ES-I3 (cell line): ENCODE measurements around the gene DNAH9.

Source experiments
- H3K36me3 ChIP-seq: 2 replicates; pipeline ENCODE4 v1.6.1; 2013; ENCODE audit warnings: mild to moderate bottlenecking, low read length, control low read depth, moderate library complexity; ENCODE audit not compliant: insufficient read depth
- H3K4me1 ChIP-seq: 2 replicates; pipeline ENCODE4 v1.6.1; 2013; ENCODE audit warnings: mild to moderate bottlenecking, control low read depth, low read length; ENCODE audit not compliant: insufficient read depth
- H3K9ac ChIP-seq: 2 replicates; pipeline ENCODE4 v1.6.1; 2013; ENCODE audit warnings: low read depth, mild to moderate bottlenecking, low read length, moderate library complexity
- H3K9me3 ChIP-seq: 2 replicates; pipeline ENCODE4 v1.6.1; 2013; ENCODE audit warnings: mild to moderate bottlenecking, low read length, moderate library complexity; ENCODE audit not compliant: control insufficient read depth, insufficient read depth

DNAH9 gene

DNA sequence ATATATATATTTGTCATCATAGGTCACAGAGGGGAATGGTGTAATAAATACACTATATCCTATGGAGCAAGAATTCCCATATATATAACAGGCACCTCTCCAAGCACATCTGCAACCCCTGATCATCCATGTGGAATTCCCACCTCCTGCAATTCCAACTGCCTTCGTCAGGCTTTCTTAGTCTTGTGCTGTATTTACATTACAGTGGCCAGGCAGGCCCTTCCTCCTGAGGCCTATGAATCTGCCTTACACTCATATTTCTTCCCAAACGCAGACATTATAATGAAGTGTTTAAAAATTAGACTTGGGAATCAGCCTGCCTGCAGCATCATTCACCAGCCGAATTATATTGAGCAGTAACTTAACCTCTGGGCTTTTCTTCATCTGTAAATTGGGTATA is 19.3 kb upstream of the DNAH9 start:
- H3K36me3 ChIP-seq = no peaks in the 10 kb centered on the region
- H3K9ac ChIP-seq = no peak overlapping the region
- no peaks in the 10 kb centered on the region for H3K9me3 ChIP-seq
- no peaks in the 10 kb centered on the region for H3K4me1 ChIP-seq

GRCh38 chr17:11580677-11581076 is 17.6 kb upstream of the DNAH9 start:
- H3K9me3 ChIP-seq = no peaks in the 10 kb centered on the region
- H3K4me1 ChIP-seq = no peaks in the 10 kb centered on the region
- no peaks in the 10 kb centered on the region for H3K36me3 ChIP-seq
- H3K9ac ChIP-seq = no peak overlapping the region

DNA sequence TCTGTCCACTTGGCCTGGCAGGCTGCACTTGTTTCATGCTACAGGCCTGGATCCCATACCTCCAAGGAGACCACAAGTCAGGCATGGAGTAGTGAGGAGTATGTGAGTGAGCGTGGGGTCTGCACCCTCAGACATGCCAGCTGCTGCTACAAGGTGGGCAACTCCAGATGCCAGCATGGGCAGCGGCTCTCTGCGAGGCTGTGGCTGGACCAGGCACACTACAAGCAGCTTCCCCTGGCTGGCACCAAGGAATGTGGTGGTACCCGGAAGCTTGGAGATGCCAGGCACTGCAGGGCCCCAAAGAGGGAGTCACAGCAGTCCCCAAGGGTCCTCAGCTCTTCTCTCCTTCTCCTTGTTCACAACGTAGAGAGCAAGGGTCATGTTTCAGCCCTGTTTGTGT is 16.1 kb upstream of the DNAH9 start:
- H3K4me1 ChIP-seq = no peaks in the 10 kb centered on the region
- H3K9me3 ChIP-seq = no peaks in the 10 kb centered on the region
- H3K36me3 ChIP-seq = no peaks in the 10 kb centered on the region
- H3K9ac ChIP-seq = no peak overlapping the region

- Histone ChIP-seq H3K4me1 (no peaks in the 10 kb centered on the region), H3K9me3 (no peaks in the 10 kb centered on the region), H3K36me3 (no peaks in the 10 kb centered on the region), H3K9ac (no peak overlapping the region)
Measured at GRCh38 chr17:11583306-11583992, 14.8 kb upstream of the DNAH9 start.

DNA sequence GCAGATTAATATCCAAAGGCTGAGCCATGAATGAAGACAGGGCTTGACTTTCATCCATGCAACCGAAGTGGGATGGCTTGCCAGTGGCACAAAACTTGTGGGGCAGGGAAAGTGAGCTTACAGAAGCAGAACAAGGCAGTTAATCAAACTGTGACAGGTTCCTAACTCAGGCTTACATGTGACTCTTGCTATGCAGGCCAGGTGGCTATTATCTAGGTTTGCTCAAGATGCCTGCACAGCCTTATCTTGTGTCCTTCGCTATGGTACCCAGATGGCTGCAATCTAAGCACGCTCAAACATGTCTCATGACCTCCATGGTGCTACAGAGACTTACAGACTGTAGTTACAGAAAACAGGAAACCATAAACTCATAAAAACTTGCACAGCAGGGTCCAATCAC is 8.6 kb upstream of the DNAH9 start:
- H3K4me1 ChIP-seq = no peaks in the 10 kb centered on the region
- no peak overlapping the region for H3K9ac ChIP-seq
- H3K9me3 ChIP-seq = no peaks in the 10 kb centered on the region
- H3K36me3 ChIP-seq = no peaks in the 10 kb centered on the region

DNA sequence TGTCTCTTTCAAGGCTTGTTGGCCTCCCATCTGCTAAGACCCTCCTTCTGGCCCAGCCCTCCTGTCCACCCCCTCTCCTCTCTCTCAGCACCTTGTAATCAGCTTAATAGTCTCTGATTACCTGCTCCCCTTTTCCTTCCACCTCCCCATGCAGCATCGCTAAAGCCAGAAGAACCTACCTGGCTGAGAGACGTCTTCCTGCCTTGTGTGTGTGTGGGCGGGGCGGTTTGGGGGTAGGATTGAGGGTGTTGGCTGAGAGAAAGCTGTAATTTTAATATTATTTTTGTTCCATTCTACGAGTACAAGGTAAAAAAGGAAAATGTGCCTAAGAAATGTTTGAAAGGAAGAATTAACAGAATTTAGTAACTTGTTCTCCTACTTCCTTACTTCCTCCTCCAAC is 3.4 kb downstream of the DNAH9 start:
- no peaks in the 10 kb centered on the region for H3K36me3 ChIP-seq
- no peaks in the 10 kb centered on the region for H3K9me3 ChIP-seq
- H3K9ac ChIP-seq = no peak overlapping the region
- H3K4me1 ChIP-seq = no peaks in the 10 kb centered on the region

GRCh38 chr17:11608396-11608795 is 10.1 kb downstream of the DNAH9 start:
- Histone ChIP-seq H3K9me3 (no peaks in the 10 kb centered on the region), H3K9ac (no peak overlapping the region), H3K36me3 (no peaks in the 10 kb centered on the region), H3K4me1 (no peaks in the 10 kb centered on the region)

- H3K9ac ChIP-seq = no peak overlapping the region
- H3K9me3 ChIP-seq = no peaks in the 10 kb centered on the region
- H3K36me3 ChIP-seq = no peaks in the 10 kb centered on the region
- H3K4me1 ChIP-seq = no peaks in the 10 kb centered on the region
Measured at GRCh38 chr17:11610999-11611566, 12.8 kb downstream of the DNAH9 start.

GRCh38 chr17:11612956-11613355 is 14.7 kb downstream of the DNAH9 start:
- H3K36me3 ChIP-seq = no peaks in the 10 kb centered on the region
- no peaks in the 10 kb centered on the region for H3K4me1 ChIP-seq
- no peak overlapping the region for H3K9ac ChIP-seq
- no peaks in the 10 kb centered on the region for H3K9me3 ChIP-seq

GRCh38 chr17:11618861-11619566 is 20.7 kb downstream of the DNAH9 start:
- Histone ChIP-seq H3K9ac (no peak overlapping the region), H3K4me1 (no peaks in the 10 kb centered on the region), H3K9me3 (no peaks in the 10 kb centered on the region), H3K36me3 (no peaks in the 10 kb centered on the region)

DNA sequence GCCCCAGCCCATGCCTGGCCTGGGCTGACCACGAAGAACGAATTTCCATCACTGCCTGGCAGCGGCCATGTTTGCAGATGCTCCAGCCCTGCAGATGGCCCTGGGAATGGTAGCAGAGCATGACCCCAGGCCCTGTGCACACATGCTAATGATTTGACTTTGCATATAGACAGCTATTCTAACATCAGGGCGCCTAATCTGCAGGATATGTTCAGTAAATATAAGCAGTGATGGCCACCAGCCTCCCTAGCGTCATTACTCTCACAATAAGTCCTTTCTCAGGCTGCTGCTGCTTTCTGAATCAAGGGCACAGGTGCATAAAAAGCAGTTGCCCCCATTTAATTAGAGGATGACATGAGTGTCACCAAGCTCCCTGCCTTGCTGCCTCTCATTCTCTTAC is 24.2 kb downstream of the DNAH9 start:
- Histone ChIP-seq H3K9ac (no peak overlapping the region), H3K9me3 (no peaks in the 10 kb centered on the region), H3K36me3 (no peaks in the 10 kb centered on the region), H3K4me1 (no peaks in the 10 kb centered on the region)

DNA sequence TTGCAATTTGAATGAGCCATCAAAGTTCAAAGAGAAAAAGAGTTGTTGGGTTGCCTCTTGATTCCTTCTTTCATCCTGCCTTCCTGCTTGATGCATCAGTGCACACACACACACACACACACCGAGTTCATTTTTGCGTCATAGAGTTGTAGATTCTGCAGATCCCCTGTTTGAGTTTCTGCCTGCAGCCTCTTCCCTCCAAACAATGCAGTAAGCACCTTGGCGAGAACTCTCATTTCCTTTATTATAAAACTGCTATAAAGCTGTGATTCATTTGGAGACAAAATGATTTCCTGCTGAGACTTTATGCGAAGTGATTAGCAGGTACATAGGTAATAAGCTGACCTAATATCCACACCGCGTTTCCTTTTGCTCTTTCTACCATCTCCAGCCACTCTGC is 26.7 kb downstream of the DNAH9 start:
- no peak overlapping the region for H3K9ac ChIP-seq

GRCh38 chr17:11625878-11626277 is 27.6 kb downstream of the DNAH9 start:
- no peaks in the 10 kb centered on the region for H3K4me1 ChIP-seq

More for the DNA sequence above, 26.7 kb downstream of the DNAH9 start:
- no peaks in the 10 kb centered on the region for H3K4me1 ChIP-seq
- no peaks in the 10 kb centered on the region for H3K9me3 ChIP-seq
- no peaks in the 10 kb centered on the region for H3K36me3 ChIP-seq

GRCh38 chr17:11627301-11627940 is 29.2 kb downstream of the DNAH9 start:
- Histone ChIP-seq H3K9me3 (no peaks in the 10 kb centered on the region), H3K9ac (no peak overlapping the region), H3K36me3 (no peaks in the 10 kb centered on the region), H3K4me1 (no peaks in the 10 kb centered on the region)

More at GRCh38 chr17:11625878-11626277, 27.6 kb downstream of the DNAH9 start:
- H3K9me3 ChIP-seq = no peaks in the 10 kb centered on the region
- H3K9ac ChIP-seq = no peak overlapping the region
- H3K36me3 ChIP-seq = no peaks in the 10 kb centered on the region

DNA sequence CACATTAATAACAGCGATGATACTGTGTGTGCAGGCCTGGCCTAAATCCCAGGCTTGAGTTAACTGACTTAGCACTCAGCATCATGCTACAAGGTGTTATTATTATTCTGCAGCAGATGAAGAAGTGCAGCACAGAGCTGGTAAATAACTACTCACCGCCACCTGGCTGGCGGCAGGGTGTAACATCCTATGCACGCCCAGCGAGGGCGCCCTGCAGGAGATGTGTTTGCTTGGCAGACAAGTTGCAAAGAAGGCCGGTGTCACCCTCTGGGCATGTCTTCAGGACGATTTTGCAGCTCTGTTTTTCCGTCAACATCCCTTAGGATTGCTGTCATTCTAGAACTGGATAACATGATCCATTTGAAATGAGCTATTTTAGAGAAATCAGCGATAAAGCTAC is 30.1 kb downstream of the DNAH9 start:
- Histone ChIP-seq H3K4me1 (no peaks in the 10 kb centered on the region), H3K9me3 (no peaks in the 10 kb centered on the region), H3K36me3 (no peaks in the 10 kb centered on the region), H3K9ac (no peak overlapping the region)
